ENCODE measurements around the gene LOC101059915.

Gene LOC101059915

GRCh38 chrX:71667328-71668247, at the start of gene LOC101059915:
Gene LOC101059915, plus strand, starts transcription at chrX:71667546.
- no peak within 1 kb of the TSS for H3K27ac ChIP-seq
- peaks cover 21% of the 10 kb centered on the region for H3K4me1 ChIP-seq (ENCODE audit: low read depth, poor library complexity, severe bottlenecking)
- H3K4me3 ChIP-seq (IDR thresholded peaks at IDR 0.05; ENCODE audit: insufficient read depth, low read depth, low read length), result no peak within 1 kb of the TSS
- H3K36me3 ChIP-seq (ENCODE audit: insufficient read depth), result no peaks in the 10 kb centered on the region
- no peak within 1 kb of the TSS for H3K4me2 ChIP-seq
- no peaks in the 10 kb centered on the region for H3K79me2 ChIP-seq (ENCODE audit: insufficient read depth, low read depth)
- no peak within 1 kb of the TSS for H3K9ac ChIP-seq
- H2AFZ ChIP-seq (ENCODE audit: low read depth), result no peak within 1 kb of the TSS
- no peak for TF ChIP-seq CTCF (conservative IDR thresholded peaks at IDR 0.05; ENCODE audit: low read depth, low read length)
- no peaks in the 10 kb centered on the region for H4K20me1 ChIP-seq (ENCODE audit: insufficient read depth)
- peaks cover 23% of the 10 kb centered on the region for H3K27me3 ChIP-seq (ENCODE audit: insufficient read depth, low read depth)

GRCh38 chrX:71617742-71618141, 49.6 kb upstream of the LOC101059915 start:
- 0 out of 2 replicates have a peak overlapping the region, but pooled peaks have one; percentile 12 for H3K9ac ChIP-seq
- H4K20me1 ChIP-seq (ENCODE audit: insufficient read depth), result no peaks in the 10 kb centered on the region
- H3K36me3 ChIP-seq (ENCODE audit: insufficient read depth), result no peaks in the 10 kb centered on the region
- no peak overlapping the region for H3K4me3 ChIP-seq (IDR thresholded peaks at IDR 0.05; ENCODE audit: insufficient read depth, low read depth, low read length)
- H3K27ac ChIP-seq, result peak overlapping the region; percentile 58
- H3K79me2 ChIP-seq (ENCODE audit: insufficient read depth, low read depth), result no peaks in the 10 kb centered on the region
- H3K4me2 ChIP-seq, result peak overlapping the region; percentile 63
- TF ChIP-seq CTCF (conservative IDR thresholded peaks at IDR 0.05; ENCODE audit: low read depth, low read length), result no peak
- H2AFZ ChIP-seq (ENCODE audit: low read depth), result no peak overlapping the region
- H3K4me1 ChIP-seq (ENCODE audit: low read depth, poor library complexity, severe bottlenecking), result peaks cover 48% of the 10 kb centered on the region
- no peaks in the 10 kb centered on the region for H3K27me3 ChIP-seq (ENCODE audit: insufficient read depth, low read depth)

GRCh38 chrX:71618303-71618721, 49.0 kb upstream of the LOC101059915 start, which contains the start of gene CXCR3:
Gene CXCR3, minus strand, starts transcription at chrX:71618511. Its CDS starts 62 bp downstream, at chrX:71618449.
- H3K9ac ChIP-seq, result peak within 1 kb of the TSS; percentile 12; the same call in 1 of the 2 replicates

GRCh38 chrX:71618787-71619186, 48.6 kb upstream of the LOC101059915 start:
- H4K20me1 ChIP-seq (ENCODE audit: insufficient read depth), result no peaks in the 10 kb centered on the region
- no peaks in the 10 kb centered on the region for H3K36me3 ChIP-seq (ENCODE audit: insufficient read depth)
- H3K27me3 ChIP-seq (ENCODE audit: insufficient read depth, low read depth), result no peaks in the 10 kb centered on the region
- H3K9ac ChIP-seq, result no peak overlapping the region
- peaks cover 58% of the 10 kb centered on the region for H3K4me1 ChIP-seq (ENCODE audit: low read depth, poor library complexity, severe bottlenecking)
- no peaks in the 10 kb centered on the region for H3K79me2 ChIP-seq (ENCODE audit: insufficient read depth, low read depth)
- H3K4me3 ChIP-seq (IDR thresholded peaks at IDR 0.05; ENCODE audit: insufficient read depth, low read depth, low read length), result no peak overlapping the region
- H2AFZ ChIP-seq (ENCODE audit: low read depth), result no peak overlapping the region
- peak overlapping the region; percentile 63 for H3K4me2 ChIP-seq
- peak overlapping the region; percentile 58 for H3K27ac ChIP-seq
- no peak for TF ChIP-seq CTCF (conservative IDR thresholded peaks at IDR 0.05; ENCODE audit: low read depth, low read length)

More at GRCh38 chrX:71618303-71618721, 49.0 kb upstream of the LOC101059915 start, which contains the start of gene CXCR3:
- peak within 1 kb of the TSS; percentile 63 for H3K4me2 ChIP-seq
- H3K36me3 ChIP-seq (ENCODE audit: insufficient read depth), result no peaks in the 10 kb centered on the region
- H3K4me1 ChIP-seq (ENCODE audit: low read depth, poor library complexity, severe bottlenecking), result peaks cover 54% of the 10 kb centered on the region
- H3K4me3 ChIP-seq (IDR thresholded peaks at IDR 0.05; ENCODE audit: insufficient read depth, low read depth, low read length), result no peak within 1 kb of the TSS
- H3K27ac ChIP-seq, result peak within 1 kb of the TSS; percentile 58
- no peaks in the 10 kb centered on the region for H3K27me3 ChIP-seq (ENCODE audit: insufficient read depth, low read depth)
- no peak for TF ChIP-seq CTCF (conservative IDR thresholded peaks at IDR 0.05; ENCODE audit: low read depth, low read length)
- no peak within 1 kb of the TSS for H2AFZ ChIP-seq (ENCODE audit: low read depth)
- no peaks in the 10 kb centered on the region for H3K79me2 ChIP-seq (ENCODE audit: insufficient read depth, low read depth)
- no peaks in the 10 kb centered on the region for H4K20me1 ChIP-seq (ENCODE audit: insufficient read depth)

Measured in KMS-11 (cell line).